Prostate gland (tissue), 2 donors: ENCODE results near the gene CRADD. TPM values are rescaled to one million over a fixed set of nuclear protein-coding genes. Genes with fewer than 3 reads are reported as not detected.
"Not testable (repeated sequence)": the region's sequence is repeated elsewhere in the genome, so short reads cannot be mapped to it uniquely, and the experiment has no call there.

Experiments
- DNase-seq: peaks from one replicate; pipeline ENCODE4 v3.0.0-alpha.2; 2019; ENCODE audit warnings: low spot score
- H3K27ac ChIP-seq, 2 donors: fragments of 200-600 bp; sonication (generic); 2 replicates each; pipeline ENCODE4 v1.5.1; 2017 to 2019
- H3K27me3 ChIP-seq: fragments of 200-600 bp; sonication (generic); replicated peaks from 2 replicates; pipeline ENCODE4 v1.5.1; 2019; ENCODE audit not compliant: insufficient read depth
- H3K36me3 ChIP-seq, 2 donors: fragments of 200-600 bp; sonication (generic); 1 replicate in 1 of 2; 2 replicates in 1 of 2; pipeline versions ENCODE4 v1.5.1 to v1.8.1; 2017 to 2019
- H3K4me1 ChIP-seq: fragments of 200-600 bp; sonication (generic); replicated peaks from 2 replicates; pipeline ENCODE4 v1.5.1; 2019
- H3K4me3 ChIP-seq, 2 donors: fragments of 200-600 bp; sonication (generic); 2 replicates each; pipeline ENCODE4 v1.5.1; 2017 to 2019
- H3K9me3 ChIP-seq: fragments of 200-600 bp; sonication (generic); 2 replicates; pipeline ENCODE4 v1.5.1; 2017
- POLR2A ChIP-seq: fragments of 450-650 bp; IDR thresholded peaks from one replicate; pipeline ENCODE4 v1.6.1; 2016; ENCODE audit warnings: antibody characterized with exemption, mild to moderate bottlenecking
- POLR2AphosphoS5 ChIP-seq: sonication (generic); formaldehyde crosslinking; IDR thresholded peaks from one replicate; pipeline ENCODE4 v1.6.1; 2017; ENCODE audit warnings: antibody characterized with exemption
- WGBS: methylation state at CpG from one replicate; pipeline ENCODE4 v1.1.5; 2018; 5-methylcytosine and 5-hydroxymethylcytosine counted together
- intact Hi-C: fragments of 100-400 bp; cut with DNase I; formaldehyde crosslinking; loops from one replicate; pipeline ENCODE4 v1.14.2; 2022
- total RNA-seq, 2 donors: library from RNA; depleted of rRNA; stranded (reverse); fragments of >200 nt; gene quantifications; one replicate each; pipeline ENCODE4 v1.1.0, GENCODE V29; 2016
- TF ChIP-seq, protein P1 (sequence below), 4 experiments: fragments of 200-600 bp in 2 of 4; fragments of 450-650 bp in 2 of 4; sonication (generic) in 2 of 4; IDR thresholded peaks; 1 replicate in 3 of 4; 2 replicates in 1 of 4; pipeline ENCODE4 v1.5.1; 2016 to 2019; ENCODE audit warnings: antibody characterized with exemption in 4 of 4, mild to moderate bottlenecking in 2 of 4, moderate library complexity in 2 of 4

The CRADD gene
- total RNA-seq, 2 donors from 2014 or later = 38.9 to 42.4 TPM

DNA sequence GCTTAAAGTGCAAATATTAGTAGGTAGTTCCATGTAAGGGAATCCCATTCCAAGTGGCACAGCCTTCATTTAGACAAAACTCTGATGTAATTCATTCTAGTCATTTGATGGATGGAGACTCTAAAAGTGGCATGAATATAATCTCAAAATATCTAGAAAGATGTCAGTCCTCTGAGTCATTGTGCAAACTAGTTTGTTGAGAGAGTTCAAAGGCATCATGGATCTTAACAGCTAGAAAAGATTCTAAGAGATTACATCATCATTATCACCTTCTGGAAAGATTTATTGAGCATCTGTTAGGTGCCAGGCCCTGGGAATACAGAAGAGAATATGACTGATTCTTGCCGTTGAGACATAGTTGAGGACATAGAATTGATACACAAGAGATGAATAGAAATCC is 30.7 kb downstream of the CRADD start:
- WGBS = 50% methylated on average over 1 of the region's 1 CpG

DNA sequence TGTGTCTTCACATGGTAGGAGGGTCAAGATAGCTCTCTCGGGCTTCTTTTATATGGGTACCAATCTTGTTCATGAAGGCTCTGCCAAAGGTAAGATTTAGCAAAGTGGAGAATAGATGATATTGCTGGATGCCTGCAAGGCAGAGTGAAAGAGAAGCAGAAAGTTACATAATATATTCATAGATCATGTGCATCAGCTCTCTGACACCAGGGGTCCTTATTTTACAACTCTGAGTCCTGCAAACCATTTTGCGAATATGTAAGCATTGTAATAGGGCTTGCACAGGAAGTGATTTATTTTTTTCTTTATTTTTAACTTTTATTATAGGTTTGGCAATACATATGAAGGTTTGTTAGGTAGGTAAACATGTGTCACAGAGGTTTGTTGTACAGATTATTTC is 31.8 kb downstream of the CRADD start:
- no peak for DNase-seq
- H3K9me3 ChIP-seq = no peaks in the 10 kb centered on the region
- H3K4me3 ChIP-seq = no peak overlapping the region
- peak overlapping the region in 1 of 2 donors; percentile 28 for H3K27ac ChIP-seq
- 82% methylated on average over 2 of the region's 2 CpGs for WGBS
- H3K27me3 ChIP-seq = no peaks in the 10 kb centered on the region
- H3K4me1 ChIP-seq = peaks cover 3% of the 10 kb centered on the region
- no peaks in the 10 kb centered on the region for H3K36me3 ChIP-seq
- intact Hi-C loops = no loop called here
- TF ChIP-seq POLR2A (no peak), POLR2AphosphoS5 (no peak)
- TF ChIP-seq, protein P1, sequence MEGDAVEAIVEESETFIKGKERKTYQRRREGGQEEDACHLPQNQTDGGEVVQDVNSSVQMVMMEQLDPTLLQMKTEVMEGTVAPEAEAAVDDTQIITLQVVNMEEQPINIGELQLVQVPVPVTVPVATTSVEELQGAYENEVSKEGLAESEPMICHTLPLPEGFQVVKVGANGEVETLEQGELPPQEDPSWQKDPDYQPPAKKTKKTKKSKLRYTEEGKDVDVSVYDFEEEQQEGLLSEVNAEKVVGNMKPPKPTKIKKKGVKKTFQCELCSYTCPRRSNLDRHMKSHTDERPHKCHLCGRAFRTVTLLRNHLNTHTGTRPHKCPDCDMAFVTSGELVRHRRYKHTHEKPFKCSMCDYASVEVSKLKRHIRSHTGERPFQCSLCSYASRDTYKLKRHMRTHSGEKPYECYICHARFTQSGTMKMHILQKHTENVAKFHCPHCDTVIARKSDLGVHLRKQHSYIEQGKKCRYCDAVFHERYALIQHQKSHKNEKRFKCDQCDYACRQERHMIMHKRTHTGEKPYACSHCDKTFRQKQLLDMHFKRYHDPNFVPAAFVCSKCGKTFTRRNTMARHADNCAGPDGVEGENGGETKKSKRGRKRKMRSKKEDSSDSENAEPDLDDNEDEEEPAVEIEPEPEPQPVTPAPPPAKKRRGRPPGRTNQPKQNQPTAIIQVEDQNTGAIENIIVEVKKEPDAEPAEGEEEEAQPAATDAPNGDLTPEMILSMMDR (IDR thresholded peaks at IDR 0.05) = no peak

More for the DNA sequence above, 30.7 kb downstream of the CRADD start:
- Histone ChIP-seq H3K27ac (peak overlapping the region in 1 of 2 donors; percentile 89), H3K4me1 (peaks cover 3% of the 10 kb centered on the region), H3K36me3 (no peaks in the 10 kb centered on the region), H3K9me3 (no peaks in the 10 kb centered on the region), H3K27me3 (no peaks in the 10 kb centered on the region), H3K4me3 (no peak overlapping the region)
- TF ChIP-seq POLR2A (no peak), POLR2AphosphoS5 (no peak)
- TF ChIP-seq, protein P1 (IDR thresholded peaks at IDR 0.05) = no peak
- intact Hi-C loops = no loop called here
- DNase-seq = no peak

DNA sequence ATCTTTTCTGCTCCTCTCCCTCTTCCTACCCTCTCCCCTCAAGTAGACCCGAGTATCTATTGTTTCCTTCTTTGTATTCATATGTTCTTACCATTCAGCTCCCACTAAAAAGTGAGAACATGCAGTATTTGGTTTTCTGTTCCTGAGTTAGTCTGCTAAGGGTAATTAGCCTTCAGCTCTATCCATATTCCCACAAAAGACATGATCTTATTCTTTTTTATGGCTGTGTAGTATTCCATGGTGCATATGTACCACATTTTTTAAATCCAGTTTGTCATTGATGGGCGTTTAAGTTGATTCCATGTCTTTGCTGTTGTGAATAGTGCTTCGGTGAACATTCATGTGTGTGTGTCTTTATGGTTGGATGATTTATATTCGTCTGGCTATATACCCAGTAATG is 32.2 kb downstream of the CRADD start:
- H3K4me3 ChIP-seq = no peak overlapping the region
- no peak for DNase-seq
- WGBS = 96% methylated on average over 4 of the region's 4 CpGs
- TF ChIP-seq POLR2A (no peak), POLR2AphosphoS5 (no peak)
- TF ChIP-seq, protein P1 (IDR thresholded peaks at IDR 0.05) = no peak
- peaks cover 3% of the 10 kb centered on the region for H3K4me1 ChIP-seq
- intact Hi-C loops = no loop called here
- no peaks in the 10 kb centered on the region for H3K27me3 ChIP-seq
- H3K9me3 ChIP-seq = no peaks in the 10 kb centered on the region
- H3K36me3 ChIP-seq = no peaks in the 10 kb centered on the region
- peak overlapping the region in 1 of 2 donors; percentile 28 for H3K27ac ChIP-seq

DNA sequence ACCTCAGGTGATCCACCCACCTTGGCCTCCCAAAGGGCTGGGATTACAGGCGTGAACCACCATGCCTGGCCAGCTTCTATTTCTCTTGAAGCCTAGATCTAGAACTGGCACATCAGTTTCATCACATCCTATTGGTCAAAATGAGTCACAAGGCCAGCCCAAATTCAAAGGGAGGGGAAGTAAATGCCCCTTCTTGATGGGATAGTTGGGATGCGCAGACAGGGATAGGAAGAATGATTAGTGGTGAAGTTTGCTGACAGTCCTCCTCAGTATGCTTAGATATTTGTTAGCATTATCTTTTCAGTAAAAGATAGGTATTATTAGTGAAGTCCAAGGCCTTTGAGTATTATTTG is 33.4 kb downstream of the CRADD start:
- WGBS = 100% methylated on average over 2 of the region's 2 CpGs
- no peak overlapping the region for H3K4me3 ChIP-seq
- intact Hi-C loops = no loop called here

DNA sequence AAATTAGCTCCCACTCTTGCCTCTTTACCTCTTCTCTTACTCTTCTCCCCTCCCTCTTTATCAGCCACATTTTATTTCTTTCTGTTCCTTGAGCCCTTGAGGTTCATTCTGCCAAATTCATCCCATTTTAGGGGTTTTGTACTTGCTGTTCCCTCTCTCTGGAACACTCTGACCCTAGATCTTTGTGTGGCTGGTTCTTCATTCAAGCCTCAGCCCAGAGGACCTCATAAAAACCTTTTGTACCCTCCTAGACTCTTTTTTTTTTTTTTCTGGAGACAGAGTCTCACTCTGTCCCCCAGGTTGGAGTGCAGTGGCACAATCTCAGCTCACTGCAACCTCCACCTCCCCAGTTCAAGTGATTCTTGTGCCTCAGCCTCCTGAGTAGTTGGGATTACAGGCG is 34.3 kb downstream of the CRADD start:
- WGBS = 88% methylated on average over 1 of the region's 1 CpG
- H3K9me3 ChIP-seq, H3K27me3 ChIP-seq, DNase-seq, H3K36me3 ChIP-seq, H3K4me3 ChIP-seq, H3K4me1 ChIP-seq, intact Hi-C loops: not testable (repeated sequence)
- peak overlapping the region; percentile 77 to 83 for H3K27ac ChIP-seq
- TF ChIP-seq POLR2AphosphoS5 = peak; percentile 58

More for the DNA sequence above, 33.4 kb downstream of the CRADD start:
- no peaks in the 10 kb centered on the region for H3K36me3 ChIP-seq
- TF ChIP-seq POLR2A (no peak), POLR2AphosphoS5 (no peak)
- TF ChIP-seq, protein P1 (IDR thresholded peaks at IDR 0.05) = no peak
- H3K27me3 ChIP-seq = no peaks in the 10 kb centered on the region
- no peaks in the 10 kb centered on the region for H3K4me1 ChIP-seq
- no peaks in the 10 kb centered on the region for H3K9me3 ChIP-seq
- peak overlapping the region; percentile 77 to 83 for H3K27ac ChIP-seq
- no peak for DNase-seq
